ENCODE measurements around the gene ACVRL1.

DNA sequence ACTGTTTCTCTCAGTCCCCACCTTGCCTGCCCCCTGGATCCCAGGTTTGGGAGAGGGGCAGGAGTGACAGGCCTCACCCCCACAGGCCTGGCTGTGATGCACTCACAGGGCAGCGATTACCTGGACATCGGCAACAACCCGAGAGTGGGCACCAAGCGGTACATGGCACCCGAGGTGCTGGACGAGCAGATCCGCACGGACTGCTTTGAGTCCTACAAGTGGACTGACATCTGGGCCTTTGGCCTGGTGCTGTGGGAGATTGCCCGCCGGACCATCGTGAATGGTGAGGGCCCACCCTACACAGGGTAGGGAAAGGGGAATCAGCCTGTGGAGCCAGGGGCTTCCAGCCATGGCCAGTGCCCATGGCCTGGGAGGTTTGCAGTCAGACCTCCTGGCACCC lies 8.6 kb downstream of the ACVRL1 start:
- TF ChIP-seq, protein P1, sequence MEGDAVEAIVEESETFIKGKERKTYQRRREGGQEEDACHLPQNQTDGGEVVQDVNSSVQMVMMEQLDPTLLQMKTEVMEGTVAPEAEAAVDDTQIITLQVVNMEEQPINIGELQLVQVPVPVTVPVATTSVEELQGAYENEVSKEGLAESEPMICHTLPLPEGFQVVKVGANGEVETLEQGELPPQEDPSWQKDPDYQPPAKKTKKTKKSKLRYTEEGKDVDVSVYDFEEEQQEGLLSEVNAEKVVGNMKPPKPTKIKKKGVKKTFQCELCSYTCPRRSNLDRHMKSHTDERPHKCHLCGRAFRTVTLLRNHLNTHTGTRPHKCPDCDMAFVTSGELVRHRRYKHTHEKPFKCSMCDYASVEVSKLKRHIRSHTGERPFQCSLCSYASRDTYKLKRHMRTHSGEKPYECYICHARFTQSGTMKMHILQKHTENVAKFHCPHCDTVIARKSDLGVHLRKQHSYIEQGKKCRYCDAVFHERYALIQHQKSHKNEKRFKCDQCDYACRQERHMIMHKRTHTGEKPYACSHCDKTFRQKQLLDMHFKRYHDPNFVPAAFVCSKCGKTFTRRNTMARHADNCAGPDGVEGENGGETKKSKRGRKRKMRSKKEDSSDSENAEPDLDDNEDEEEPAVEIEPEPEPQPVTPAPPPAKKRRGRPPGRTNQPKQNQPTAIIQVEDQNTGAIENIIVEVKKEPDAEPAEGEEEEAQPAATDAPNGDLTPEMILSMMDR (IDR thresholded peaks at IDR 0.05), result no peak
- TF ChIP-seq EZH2phosphoT487 (IDR thresholded peaks at IDR 0.05), result no peak
- no peak for TF ChIP-seq EZH2 (IDR thresholded peaks at IDR 0.05)

Data from neural progenitor cell (in vitro differentiated cells).